A549 (cell line): ENCODE measurements around the gene DCAF6. TPM values are rescaled to one million over a fixed set of nuclear protein-coding genes. Genes with fewer than 3 reads are reported as not detected.

Experiments used
- ATAC-seq, 2 experiments: fragments of 200-7000 bp in 1 of 2; fragments of >200 bp in 1 of 2; cut with Nextera tagmentation in 1 of 2; cut with Tn5 transposase in 1 of 2; 3 replicates each; pipeline versions ENCODE4 v1.8.0 to v1.9.1; 2018 to 2020; ENCODE audit warnings: mild to moderate bottlenecking in 1 of 2, moderate library complexity in 1 of 2
- CTCF ChIA-PET: fragments of 300-600 bp; sonication (Branson Sonifier 250); formaldehyde crosslinking; extraction: SDS; loops from one replicate; lab custom pipeline; 2021; ENCODE audit warnings: antibody characterized with exemption, inconsistent platforms; lab: Yijun Ruan, JAX
- POLR2A ChIA-PET: fragments of 350-600 bp; formaldehyde crosslinking; extraction: SDS; loops from one replicate; lab custom pipeline; 2021; ENCODE audit warnings: antibody characterized with exemption, inconsistent platforms; lab: Yijun Ruan, JAX
- DNase-seq, 2 experiments: peaks; one replicate each; pipeline versions ENCODE4 v3.0.0 to v3.0.0-alpha.2; 2011 to 2016; ENCODE audit warnings: low read depth in 1 of 2, low spot score in 1 of 2
- FAIRE-seq: peaks from 2 replicates; lab custom pipeline; 2011; peaks lifted over from hg19 to GRCh38; lab: Jason Lieb, UNC
- H3K27ac ChIP-seq, 2 experiments: fragments of >200 bp; sonication (Bioruptor Twin); formaldehyde crosslinking; 3 replicates each; pipeline ENCODE4 v1.5.1; 2016 to 2017
- H3K4me1 ChIP-seq: fragments of >200 bp; sonication (Bioruptor Twin); formaldehyde crosslinking; 3 replicates; pipeline ENCODE4 v1.6.1; 2016
- H3K4me2 ChIP-seq: fragments of >200 bp; sonication (Bioruptor Twin); formaldehyde crosslinking; 3 replicates; pipeline ENCODE4 v1.6.1; 2016
- H3K4me3 ChIP-seq: fragments of >200 bp; sonication (Bioruptor Twin); formaldehyde crosslinking; 3 replicates; pipeline ENCODE4 v1.5.1; 2016
- H3K9me3 ChIP-seq: fragments of >200 bp; sonication (Bioruptor Twin); formaldehyde crosslinking; 3 replicates; pipeline ENCODE4 v1.6.1; 2016
- CBX2 ChIP-seq: fragments of 200-600 bp; sonication (generic); IDR thresholded peaks from 2 replicates; pipeline ENCODE4 v1.6.1; 2016; ENCODE audit warnings: low read depth, mild to moderate bottlenecking, borderline replicate concordance
- CEBPB ChIP-seq, 2 experiments: fragments of >200 bp in 1 of 2; sonication (Bioruptor Twin) in 1 of 2; formaldehyde crosslinking in 1 of 2; IDR thresholded peaks; 2 replicates each; pipeline ENCODE4 v1.6.1; 2012 to 2016
- CHD4 ChIP-seq: fragments of 200-600 bp; sonication (generic); IDR thresholded peaks from 2 replicates; pipeline ENCODE4 v1.6.1; 2016; ENCODE audit warnings: antibody characterized with exemption, mild to moderate bottlenecking, borderline replicate concordance
- CTCF ChIP-seq: fragments of >200 bp; sonication (Bioruptor Twin); formaldehyde crosslinking; IDR thresholded peaks from 3 replicates; pipeline ENCODE4 v1.5.1; 2016
- FOSL2 ChIP-seq, 2 experiments: fragments of 450-650 bp in 1 of 2; fragments of >200 bp in 1 of 2; sonication (Bioruptor Twin) in 1 of 2; formaldehyde crosslinking; IDR thresholded peaks; 2 replicates each; pipeline versions ENCODE4 v1.5.0 to v1.6.1; 2016 to 2020; ENCODE audit warnings: mild to moderate bottlenecking in 1 of 2, moderate library complexity in 1 of 2
- FOXS1 ChIP-seq: fragments of 250-450 bp; sonication (Bioruptor Pico); IDR thresholded peaks from 2 replicates; pipeline ENCODE4 v1.5.0; 2020; ENCODE audit warnings: mild to moderate bottlenecking, moderate library complexity
- HDAC2 ChIP-seq: fragments of 200-600 bp; sonication (generic); IDR thresholded peaks from 2 replicates; pipeline ENCODE4 v1.6.1; 2016
- HES2 ChIP-seq: fragments of >200 bp; sonication (Bioruptor Twin); formaldehyde crosslinking; IDR thresholded peaks from 2 replicates; pipeline ENCODE4 v1.6.1; 2016
- HMGXB4 ChIP-seq: fragments of 250-450 bp; sonication (Bioruptor Pico); IDR thresholded peaks from 2 replicates; pipeline ENCODE4 v1.5.0; 2021; ENCODE audit warnings: mild to moderate bottlenecking, moderate library complexity, borderline replicate concordance
- JUN ChIP-seq, 2 experiments: fragments of >200 bp; sonication (Bioruptor Twin); formaldehyde crosslinking; IDR thresholded peaks; 2 replicates in 1 of 2; 3 replicates in 1 of 2; pipeline ENCODE4 v1.6.1; 2016 to 2017
- KDM5A ChIP-seq: fragments of 200-600 bp; sonication (generic); IDR thresholded peaks from 2 replicates; pipeline ENCODE4 v1.6.1; 2016; ENCODE audit warnings: antibody characterized with exemption, mild to moderate bottlenecking
- MAFK ChIP-seq: fragments of 450-650 bp; IDR thresholded peaks from 2 replicates; pipeline ENCODE4 v1.6.1; 2014; ENCODE audit not compliant: partially characterized antibody
- MAX ChIP-seq: IDR thresholded peaks from 2 replicates; pipeline ENCODE4 v1.6.1; 2012
- PBX3 ChIP-seq: IDR thresholded peaks from 2 replicates; pipeline ENCODE4 v1.6.1; 2012
- PHF8 ChIP-seq: fragments of 200-600 bp; sonication (generic); IDR thresholded peaks from 2 replicates; pipeline ENCODE4 v1.6.1; 2016; ENCODE audit warnings: low read depth, mild to moderate bottlenecking, antibody characterized with exemption, moderate library complexity, borderline replicate concordance
- POLR2AphosphoS2 ChIP-seq: conservative IDR thresholded peaks from 2 replicates; pipeline ENCODE4 v1.6.1; 2012; ENCODE audit warnings: low read length, improper control_type of control experiment, inconsistent platforms
- RARB ChIP-seq: fragments of 250-450 bp; sonication (Bioruptor Pico); IDR thresholded peaks from 2 replicates; pipeline ENCODE4 v1.8.0; 2021; ENCODE audit warnings: mild to moderate bottlenecking, moderate library complexity
- RNF2 ChIP-seq: fragments of 200-600 bp; sonication (generic); IDR thresholded peaks from 2 replicates; pipeline ENCODE4 v1.6.1; 2016; ENCODE audit warnings: low read depth, mild to moderate bottlenecking, antibody characterized with exemption, moderate library complexity, borderline replicate concordance
- SREBF2 ChIP-seq: fragments of 450-650 bp; IDR thresholded peaks from 2 replicates; pipeline ENCODE4 v1.6.1; 2014; ENCODE audit warnings: mild to moderate bottlenecking, moderate library complexity
- USF2 ChIP-seq: fragments of 450-650 bp; IDR thresholded peaks from 2 replicates; pipeline ENCODE4 v1.6.1; 2014; ENCODE audit warnings: antibody characterized with exemption
- WGBS: methylation state at CpG from one replicate; pipeline ENCODE4 v1.1.6; 2017; ENCODE audit errors: missing lambda C conversion rate; 5-methylcytosine and 5-hydroxymethylcytosine counted together
- polyA plus RNA-seq, 4 experiments: library from polyadenylated mRNA; depleted of rRNA in 3 of 4; stranded (reverse); fragments of >200 nt; fragmentation: RNase III in 1 of 4; extraction: RNeasy Plus Mini Kit Qiagen cat#74134 plus additional on column Dnase treatment in 1 of 4; gene quantifications; 2 replicates in 3 of 4; 3 replicates in 1 of 4; pipeline ENCODE4 v1.2.3, GENCODE V29; 2011 to 2017

DCAF6 gene
- polyA plus RNA-seq, 2 of the 4 experiments (the other 2 are of a cell fraction) = 39.9 to 74.7 TPM

GRCh38 chr1:168009322-168009721 lies 72.8 kb downstream of the DCAF6 start (continued):
- TF ChIP-seq PHF8 (no peak), CEBPB (IDR thresholded peaks at IDR 0.05) (no peak), MAFK (no peak), MAX (no peak), USF2 (no peak), HMGXB4 (no peak), HDAC2 (no peak)
- TF ChIP-seq, all 56 proteins: peak for 0

- WGBS = 82% methylated on average over 1 of the region's 1 CpG
- no peak overlapping the region for H3K27ac ChIP-seq
- H3K4me1 ChIP-seq = no peaks in the 10 kb centered on the region
- no peak overlapping the region for H3K4me2 ChIP-seq
- H3K9me3 ChIP-seq = no peaks in the 10 kb centered on the region
- ChIA-PET CTCF (interaction anchor here (1.2 kb wide), 1 partner anchor 35 kb away, joined by 5 read pairs; no protein-coding TSS in a partner anchor), POLR2A (no interaction called here)
- FAIRE-seq (no peak), ATAC-seq (peak; percentile 71 to 78; a peak in 3 of 6 replicates), DNase-seq (no peak)
- TF ChIP-seq HES2 (no peak), FOXS1 (no peak), FOSL2 (IDR thresholded peaks at IDR 0.05) (no peak), FOSL2 (CRISPR knock-in tag; IDR thresholded peaks at IDR 0.05) (no peak), SREBF2 (no peak), CTCF (no peak), CHD4 (no peak), POLR2AphosphoS2 (no peak), USF2 (no peak), PBX3 (no peak), HDAC2 (no peak), JUN (IDR thresholded peaks at IDR 0.05) (no peak), RNF2 (no peak), RARB (no peak), MAX (no peak), CBX2 (no peak), KDM5A (no peak)
- no peak overlapping the region for H3K4me3 ChIP-seq
These were observed 82.9 kb downstream of the DCAF6 start for GRCh38 chr1:168019407-168019806.
